Stomach (tissue), 9 donors: ENCODE results near the gene CTNND2. TPM values are rescaled to one million over a fixed set of nuclear protein-coding genes. Genes with fewer than 3 reads are reported as not detected.

ENCODE experiments used
- DNase-seq, 2 donors: peaks; one replicate each; pipeline versions ENCODE4 v3.0.0 to v3.0.0-alpha.2; 2013 to 2019
- H3K27ac ChIP-seq, 5 donors: fragments of 200-600 bp in 4 of 5; sonication (generic) in 4 of 5; one replicate each; pipeline ENCODE4 v1.5.1; 2013 to 2019; ENCODE audit warnings: mild to moderate bottlenecking in 1 of 5, moderate library complexity in 1 of 5
- H3K27me3 ChIP-seq, 3 donors: fragments of 200-600 bp; sonication (generic); one replicate each; pipeline ENCODE4 v1.5.1; 2017 to 2019; ENCODE audit warnings: mixed run types in 1 of 3
- H3K36me3 ChIP-seq, 4 donors: fragments of 200-600 bp; sonication (generic); 1 replicate in 3 of 4; 2 replicates in 1 of 4; pipeline ENCODE4 v1.5.1; 2016 to 2019
- H3K4me1 ChIP-seq, 4 donors: fragments of 200-600 bp; sonication (generic); one replicate each; pipeline ENCODE4 v1.5.1; 2016 to 2019
- H3K4me3 ChIP-seq, 4 donors: fragments of 200-600 bp; sonication (generic) in 3 of 4; one replicate each; pipeline ENCODE4 v1.5.1; 2016 to 2019; ENCODE audit warnings: mild to moderate bottlenecking in 1 of 4
- H3K9me3 ChIP-seq, 4 donors: fragments of 200-600 bp; sonication (generic); one replicate each; pipeline ENCODE4 v1.5.1; 2016 to 2019
- CTCF ChIP-seq, 7 experiments: fragments of 450-650 bp in 4 of 7; fragments of 200-600 bp in 3 of 7; sonication (generic) in 3 of 7; IDR thresholded peaks; one replicate each; pipeline ENCODE4 v1.5.1; 2016 to 2019; ENCODE audit warnings: antibody characterized with exemption in 7 of 7, control low read depth in 2 of 7, mild to moderate bottlenecking in 1 of 7
- EP300 ChIP-seq: sonication (generic); formaldehyde crosslinking; IDR thresholded peaks from one replicate; pipeline ENCODE4 v1.6.1; 2017; ENCODE audit warnings: antibody characterized with exemption
- POLR2A ChIP-seq, 4 donors: fragments of 450-650 bp; IDR thresholded peaks; one replicate each; pipeline ENCODE4 v1.6.1; 2016; ENCODE audit warnings: antibody characterized with exemption in 4 of 4, control low read depth in 2 of 4, mild to moderate bottlenecking in 1 of 4, moderate library complexity in 1 of 4
- POLR2AphosphoS5 ChIP-seq, 3 donors: sonication (generic); formaldehyde crosslinking; IDR thresholded peaks; one replicate each; pipeline ENCODE4 v1.6.1; 2016; ENCODE audit warnings: antibody characterized with exemption in 3 of 3
- WGBS, 5 donors: extraction: QIAGEN DNeasy Blood & Tissue Kit in 3 of 5; methylation state at CpG; one replicate each; pipeline versions ENCODE4 v1.1.5 to v1.1.7; 2013 to 2018; 5-methylcytosine and 5-hydroxymethylcytosine counted together
- intact Hi-C: fragments of 100-400 bp; cut with DNase I; formaldehyde crosslinking; loops from one replicate; pipeline ENCODE4 v1.15.1; 2023; ENCODE audit warnings: low total_unique reads
- polyA plus RNA-seq, 3 donors: library from polyadenylated mRNA; stranded (reverse); fragments of 200-250 nt; gene quantifications; one replicate each; pipeline ENCODE4 v1.2.3, GENCODE V29; 2013
- total RNA-seq, 5 donors: library from RNA; depleted of rRNA; stranded (reverse); fragments of >200 nt; gene quantifications; one replicate each; pipeline versions ENCODE4 v1.1.0 to v1.2.3, GENCODE V29; 2014 to 2016
- donor health status: healthy with polysubstance abuse.
- donor health status: Bipolar disorder and iron deficiency.
- donor health status: healthy.

CTNND2 gene
- total and polyA plus RNA-seq, 8 donors = 0.29 to 3.4 (median 2.0) TPM; not detected in 2

- TF ChIP-seq EP300 (no peak), CTCF (IDR thresholded peaks at IDR 0.05) (no peak), POLR2AphosphoS5 (IDR thresholded peaks at IDR 0.05) (no peak), POLR2A (IDR thresholded peaks at IDR 0.05) (no peak)
- Histone ChIP-seq H3K36me3 (no peaks in the 10 kb centered on the region), H3K4me1 (no peaks in the 10 kb centered on the region), H3K4me3 (no peak overlapping the region), H3K9me3 (no peaks in the 10 kb centered on the region), H3K27me3 (no peaks in the 10 kb centered on the region), H3K27ac (no peak overlapping the region)
- WGBS, 5 donors = 30 to 44% (median 36%) methylated on average over 3 of the region's 3 CpGs
- intact Hi-C loops = no loop called here
- peak in 1 of 2 donors; percentile 44 for DNase-seq
Measured at GRCh38 chr5:11724940-11725339, 179.3 kb downstream of the CTNND2 start.

GRCh38 chr5:11719888-11720481, 184.3 kb downstream of the CTNND2 start:
- peak; percentile 32 to 71 for DNase-seq
- Histone ChIP-seq H3K4me1 (no peaks in the 10 kb centered on the region), H3K27ac (no peak overlapping the region), H3K4me3 (no peak overlapping the region), H3K27me3 (no peaks in the 10 kb centered on the region), H3K36me3 (no peaks in the 10 kb centered on the region), H3K9me3 (no peaks in the 10 kb centered on the region)
- no peak for TF ChIP-seq POLR2AphosphoS5 (IDR thresholded peaks at IDR 0.05)
- peak in 2 of 7 experiments; percentile 10 to 12 for TF ChIP-seq CTCF (IDR thresholded peaks at IDR 0.05)
- no peak for TF ChIP-seq POLR2A (IDR thresholded peaks at IDR 0.05)
- no peak for TF ChIP-seq EP300
- 30 to 40% (median 32%) methylated on average over 5 of the region's 5 CpGs for WGBS, 5 donors
- intact Hi-C loops = no loop called here

GRCh38 chr5:11715461-11716196, 188.6 kb downstream of the CTNND2 start:
- TF ChIP-seq EP300 = no peak
- TF ChIP-seq POLR2A (IDR thresholded peaks at IDR 0.05) = no peak
- TF ChIP-seq POLR2AphosphoS5 (IDR thresholded peaks at IDR 0.05) = no peak
- TF ChIP-seq CTCF (IDR thresholded peaks at IDR 0.05) = no peak
- Histone ChIP-seq H3K27ac (no peak overlapping the region), H3K4me3 (no peak overlapping the region), H3K9me3 (no peaks in the 10 kb centered on the region), H3K4me1 (no peaks in the 10 kb centered on the region), H3K36me3 (no peaks in the 10 kb centered on the region), H3K27me3 (no peaks in the 10 kb centered on the region)
- WGBS, 5 donors = 87 to 93% (median 92%) methylated on average over 6 of the region's 6 CpGs
- no peak for DNase-seq
- intact Hi-C loops = no loop called here

GRCh38 chr5:11711932-11712331, 192.3 kb downstream of the CTNND2 start:
- H3K27me3 ChIP-seq = no peaks in the 10 kb centered on the region
- H3K36me3 ChIP-seq = no peaks in the 10 kb centered on the region
- H3K27ac ChIP-seq = no peak overlapping the region
- 19 to 45% (median 32%) methylated on average over 1 of the region's 1 CpG for WGBS, 5 donors
- H3K9me3 ChIP-seq = no peaks in the 10 kb centered on the region
- intact Hi-C loops = no loop called here
- DNase-seq = no peak
- no peak overlapping the region for H3K4me3 ChIP-seq
- TF ChIP-seq POLR2AphosphoS5 (IDR thresholded peaks at IDR 0.05) = no peak
- TF ChIP-seq POLR2A (IDR thresholded peaks at IDR 0.05) = no peak
- no peak for TF ChIP-seq EP300
- TF ChIP-seq CTCF (IDR thresholded peaks at IDR 0.05) = no peak
- no peaks in the 10 kb centered on the region for H3K4me1 ChIP-seq
